Measurements from ENCODE around the gene APEX1. TPM values are rescaled to one million over a fixed set of nuclear protein-coding genes. Genes with fewer than 3 reads are reported as not detected.
A peak's percentile ranks its signal among the peaks of the same experiment; 100 is the strongest.
"Not testable (repeated sequence)": the region's sequence is repeated elsewhere in the genome, so short reads cannot be mapped to it uniquely, and the experiment has no call there.

Gene APEX1
- total RNA-seq, 2 experiments from 2014 or later, result 91.9 to 103 TPM

- H3K27me3 Mint-ChIP-seq, result no peaks in the 10 kb centered on the region
- DNase-seq, result no peak
- no peak overlapping the region for H3K4me3 Mint-ChIP-seq
- H3K4me1 Mint-ChIP-seq, result peaks cover 57% of the 10 kb centered on the region
- ChIA-PET POLR2A (interaction anchor here (1.0 to 5.8 kb wide), 8 partner anchors 9 to 144 kb away, joined by 3 to 66 read pairs (median 17); partner anchors contain the start of genes PARP2, PIP4P1 and PNP), CTCF (interaction anchor here (0.6 to 2.9 kb wide), 8 partner anchors 11 to 459 kb away, joined by 3 to 13 read pairs (median 3); partner anchors contain the start of genes APEX1, OSGEP, PARP2 and PNP)
- H3K27ac Mint-ChIP-seq, result peak overlapping the region; percentile 24
- no peaks in the 10 kb centered on the region for H3K9me3 Mint-ChIP-seq
- no peaks in the 10 kb centered on the region for H3K36me3 Mint-ChIP-seq (ENCODE audit: low read depth)
Observed at GRCh38 chr14:20487396-20487725, 32.3 kb downstream of the APEX1 start.

- ChIA-PET POLR2A (interaction anchor here (1.2 to 5.8 kb wide), 10 partner anchors 11 to 192 kb away, joined by 3 to 66 read pairs (median 10); partner anchors contain the start of genes APEX1, OSGEP, PIP4P1 and PNP), CTCF (interaction anchor here (0.8 to 1.4 kb wide), 7 partner anchors 7 to 124 kb away, joined by 3 to 5 read pairs (median 3); partner anchors contain the start of genes APEX1 and PIP4P1)
- peak overlapping the region; percentile 86 for H3K27ac Mint-ChIP-seq
- H3K9me3 Mint-ChIP-seq, result no peaks in the 10 kb centered on the region
- H3K27me3 Mint-ChIP-seq, result no peaks in the 10 kb centered on the region
- peak overlapping the region; percentile 29 for H3K4me3 Mint-ChIP-seq
- no peaks in the 10 kb centered on the region for H3K36me3 Mint-ChIP-seq (ENCODE audit: low read depth)
- DNase-seq, result peak; percentile 41
- H3K4me1 Mint-ChIP-seq, result peaks cover 67% of the 10 kb centered on the region
Observed at GRCh38 chr14:20489093-20489994, 34.3 kb downstream of the APEX1 start.

DNA sequence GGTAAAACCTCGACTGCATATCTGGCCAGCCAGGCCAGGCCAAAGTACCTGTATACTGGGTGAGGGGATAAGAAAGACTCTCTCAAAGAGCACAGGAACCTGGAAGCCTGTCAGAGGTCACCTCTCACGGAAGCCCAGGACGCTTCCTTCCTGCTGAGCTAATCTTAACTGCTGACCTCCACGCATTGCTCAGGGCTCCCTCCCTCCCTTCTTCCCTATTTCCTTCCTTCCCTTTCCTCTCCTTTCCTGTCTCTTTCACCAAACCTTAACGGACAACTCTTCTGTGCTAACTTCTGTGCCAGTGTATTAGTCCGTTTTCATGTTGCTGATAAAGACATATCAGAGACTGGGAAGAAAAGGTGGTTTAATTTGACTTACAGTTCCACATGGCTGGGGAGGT, 35.5 kb downstream of the APEX1 start:
- POLR2A ChIA-PET, result interaction anchor here (1.3 to 5.8 kb wide), 8 partner anchors 12 to 163 kb away, joined by 4 to 66 read pairs (median 20); partner anchors contain the start of genes APEX1, OSGEP, PIP4P1 and PNP
- H3K4me3 Mint-ChIP-seq, result no peak overlapping the region
- H3K36me3 Mint-ChIP-seq (ENCODE audit: low read depth), result no peaks in the 10 kb centered on the region
- CTCF ChIA-PET, result no interaction called here
- DNase-seq, result no peak
- H3K9me3 Mint-ChIP-seq, result no peaks in the 10 kb centered on the region
- H3K4me1 Mint-ChIP-seq, result peaks cover 75% of the 10 kb centered on the region
- H3K27me3 Mint-ChIP-seq, result no peaks in the 10 kb centered on the region
- H3K27ac Mint-ChIP-seq, result peak overlapping the region; percentile 86

- POLR2A ChIA-PET, result interaction anchor here (1.5 to 1.6 kb wide), 2 partner anchors 23 to 31 kb away, joined by 4 to 10 read pairs; partner anchors contain the start of genes PIP4P1 and PNP
- no peaks in the 10 kb centered on the region for H3K27me3 Mint-ChIP-seq
- CTCF ChIA-PET, result interaction anchor here (1.2 to 1.5 kb wide), 2 partner anchors 38 to 165 kb away, joined by 3 to 4 read pairs; no protein-coding TSS in a partner anchor
Observed at GRCh38 chr14:20492486-20492885, 37.5 kb downstream of the APEX1 start.

DNA sequence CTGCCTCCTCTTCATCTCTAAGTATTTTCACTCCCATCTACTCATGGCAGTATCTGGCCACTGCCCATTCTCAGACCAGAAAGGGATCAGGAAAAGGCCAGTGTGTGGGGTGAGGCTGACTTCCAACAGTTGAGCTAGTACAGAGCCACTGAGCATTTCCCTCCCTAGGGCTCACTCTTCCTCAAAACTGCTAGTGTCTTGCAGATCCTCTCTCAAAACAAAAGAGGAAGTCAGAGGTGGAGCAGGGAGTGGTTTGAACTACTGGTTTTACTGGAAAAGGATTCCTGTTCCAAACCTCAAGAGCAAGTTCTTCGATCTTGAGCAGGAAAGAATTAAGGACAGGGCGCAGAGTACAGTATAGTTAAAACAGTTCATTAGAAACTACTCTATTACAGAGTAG, 38.6 kb downstream of the APEX1 start:
- peaks cover 61% of the 10 kb centered on the region for H3K4me1 Mint-ChIP-seq
- ChIA-PET CTCF (no interaction called here), POLR2A (interaction anchor here (0.9 to 1.6 kb wide), 3 partner anchors 14 to 151 kb away, joined by 3 to 10 read pairs (median 3); partner anchors contain the start of genes PARP2 and PNP)
- DNase-seq, result no peak
- H3K27me3 Mint-ChIP-seq, result no peaks in the 10 kb centered on the region
- H3K9me3 Mint-ChIP-seq, result no peaks in the 10 kb centered on the region
- H3K36me3 Mint-ChIP-seq (ENCODE audit: low read depth), result no peaks in the 10 kb centered on the region
- H3K4me3 Mint-ChIP-seq, result no peak overlapping the region
- H3K27ac Mint-ChIP-seq, result no peak overlapping the region

More at GRCh38 chr14:20492486-20492885, 37.5 kb downstream of the APEX1 start:
- DNase-seq, result no peak
- no peaks in the 10 kb centered on the region for H3K9me3 Mint-ChIP-seq
- no peaks in the 10 kb centered on the region for H3K36me3 Mint-ChIP-seq (ENCODE audit: low read depth)
- H3K4me3 Mint-ChIP-seq, result no peak overlapping the region
- no peak overlapping the region for H3K27ac Mint-ChIP-seq
- H3K4me1 Mint-ChIP-seq, result peaks cover 70% of the 10 kb centered on the region

- no peaks in the 10 kb centered on the region for H3K27me3 Mint-ChIP-seq
- ChIA-PET POLR2A (interaction anchor here (0.8 kb wide), 1 partner anchor 25 kb away, joined by 5 read pairs; the partner anchor contains the start of gene PNP), CTCF (interaction anchor here (0.8 kb wide), 1 partner anchor 77 kb away, joined by 3 read pairs; no protein-coding TSS in a partner anchor)
- H3K4me3 Mint-ChIP-seq, result no peak overlapping the region
- no peaks in the 10 kb centered on the region for H3K9me3 Mint-ChIP-seq
- H3K36me3 Mint-ChIP-seq (ENCODE audit: low read depth), result no peaks in the 10 kb centered on the region
- H3K4me1 Mint-ChIP-seq, result peaks cover 54% of the 10 kb centered on the region
- H3K27ac Mint-ChIP-seq, result peak overlapping the region; percentile 50
- DNase-seq, result no peak
Observed at GRCh38 chr14:20494935-20495766, 40.1 kb downstream of the APEX1 start.

- H3K27ac Mint-ChIP-seq, result no peak overlapping the region
- DNase-seq, result no peak
- peaks cover 8% of the 10 kb centered on the region for H3K27me3 Mint-ChIP-seq
- no peaks in the 10 kb centered on the region for H3K36me3 Mint-ChIP-seq (ENCODE audit: low read depth)
- ChIA-PET POLR2A (no interaction called here), CTCF (interaction anchor here (0.8 kb wide), 1 partner anchor 11 kb away, joined by 3 read pairs; no protein-coding TSS in a partner anchor)
- peaks cover 29% of the 10 kb centered on the region for H3K4me1 Mint-ChIP-seq
- H3K9me3 Mint-ChIP-seq, result no peaks in the 10 kb centered on the region
- no peak overlapping the region for H3K4me3 Mint-ChIP-seq
Observed at GRCh38 chr14:20498622-20499021, 43.6 kb downstream of the APEX1 start.

GRCh38 chr14:20499108-20499507, 44.1 kb downstream of the APEX1 start:
- peaks cover 12% of the 10 kb centered on the region for H3K27me3 Mint-ChIP-seq
- POLR2A ChIA-PET, result no interaction called here
- DNase-seq, result no peak

DNA sequence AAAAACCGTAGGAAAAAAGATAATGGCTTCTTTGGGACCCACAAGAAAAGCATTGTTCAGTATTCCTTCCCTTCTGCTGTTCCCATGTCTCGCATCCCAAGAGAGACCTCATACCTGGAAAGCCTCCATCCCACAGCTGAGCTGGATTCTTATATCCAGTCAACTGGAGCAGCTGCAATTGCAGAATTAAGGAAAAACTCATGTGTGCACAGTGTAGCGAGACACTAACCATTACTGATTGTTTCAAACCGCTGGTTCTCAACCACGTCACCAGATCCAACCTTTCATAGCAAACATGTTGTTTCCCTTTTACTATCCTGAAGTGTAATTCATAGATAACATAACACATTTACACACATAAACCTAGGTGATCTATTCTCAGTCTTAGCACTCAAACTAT, 44.9 kb downstream of the APEX1 start:
- no peak overlapping the region for H3K27ac Mint-ChIP-seq
- ChIA-PET POLR2A (no interaction called here), CTCF (no interaction called here)
- peaks cover 14% of the 10 kb centered on the region for H3K27me3 Mint-ChIP-seq
- H3K4me1 Mint-ChIP-seq, result peaks cover 24% of the 10 kb centered on the region
- H3K36me3 Mint-ChIP-seq (ENCODE audit: low read depth), result no peaks in the 10 kb centered on the region
- H3K9me3 Mint-ChIP-seq, result no peaks in the 10 kb centered on the region
- no peak for DNase-seq
- H3K4me3 Mint-ChIP-seq, result no peak overlapping the region

More at GRCh38 chr14:20499108-20499507, 44.1 kb downstream of the APEX1 start:
- no peak overlapping the region for H3K27ac Mint-ChIP-seq
- H3K4me3 Mint-ChIP-seq, result no peak overlapping the region
- no peaks in the 10 kb centered on the region for H3K36me3 Mint-ChIP-seq (ENCODE audit: low read depth)
- H3K9me3 Mint-ChIP-seq, result no peaks in the 10 kb centered on the region
- H3K4me1 Mint-ChIP-seq, result peaks cover 29% of the 10 kb centered on the region
- CTCF ChIA-PET, result interaction anchor here (0.8 kb wide), 1 partner anchor 12 kb away, joined by 3 read pairs; no protein-coding TSS in a partner anchor

- CTCF ChIA-PET, result no interaction called here
- Mint-ChIP-seq H3K36me3 (ENCODE audit: low read depth) (no peaks in the 10 kb centered on the region), H3K4me3 (no peak overlapping the region), H3K9me3 (no peaks in the 10 kb centered on the region), H3K4me1 (peaks cover 11% of the 10 kb centered on the region), H3K27ac (no peak overlapping the region), H3K27me3 (peaks cover 15% of the 10 kb centered on the region)
- DNase-seq, result no peak
- POLR2A ChIA-PET, result no interaction called here
Observed at GRCh38 chr14:20501346-20501745, 46.3 kb downstream of the APEX1 start.

DNA sequence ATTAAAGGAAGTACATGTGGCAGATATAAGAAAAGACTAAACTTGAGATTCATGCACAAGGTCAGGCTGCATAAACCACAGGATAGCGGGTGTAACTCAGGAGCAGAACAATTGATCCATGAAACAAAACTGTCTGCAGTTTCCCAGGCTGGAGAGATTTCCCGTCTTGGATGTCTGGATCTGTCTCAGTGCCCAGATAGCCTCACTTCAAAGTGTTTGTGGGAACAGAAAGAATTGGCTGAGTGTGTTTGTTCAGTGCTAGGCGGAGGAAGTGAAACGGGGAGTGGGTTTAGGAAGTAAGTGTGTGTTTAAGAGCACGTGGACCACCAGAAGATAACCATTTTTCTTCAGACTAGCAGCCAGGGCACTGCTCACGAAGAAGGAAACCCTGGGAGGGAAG, 48.9 kb downstream of the APEX1 start:
- Mint-ChIP-seq H3K9me3 (no peaks in the 10 kb centered on the region), H3K27ac (no peak overlapping the region), H3K36me3 (ENCODE audit: low read depth) (no peaks in the 10 kb centered on the region), H3K4me3 (no peak overlapping the region), H3K27me3 (peaks cover 15% of the 10 kb centered on the region), H3K4me1 (peaks cover 8% of the 10 kb centered on the region)
- POLR2A ChIA-PET, result no interaction called here
- no peak for DNase-seq
- CTCF ChIA-PET, result no interaction called here

DNA sequence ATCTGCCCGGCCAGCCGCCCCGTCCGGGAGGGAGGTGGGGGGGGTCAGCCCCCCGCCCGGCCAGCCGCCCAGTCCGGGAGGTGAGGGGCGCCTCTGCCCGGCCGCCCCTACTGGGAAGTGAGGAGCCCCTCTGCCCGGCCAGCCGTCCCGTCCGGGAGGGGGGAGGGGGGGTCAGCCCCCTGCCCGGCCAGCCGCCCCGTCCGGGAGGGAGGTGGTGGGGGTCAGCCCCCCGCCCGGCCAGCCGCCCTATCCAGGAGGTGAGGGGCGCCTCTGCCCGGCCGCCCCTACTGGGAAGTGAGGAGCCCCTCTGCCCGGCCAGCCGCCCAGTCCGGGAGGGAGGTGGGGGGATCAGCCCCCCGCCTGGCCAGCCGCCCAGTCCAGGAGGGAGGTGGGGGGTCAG, 51.2 kb downstream of the APEX1 start:
- H3K27me3 Mint-ChIP-seq, result peaks cover 19% of the 10 kb centered on the region
- H3K9me3 Mint-ChIP-seq; POLR2A ChIA-PET; CTCF ChIA-PET; H3K36me3 Mint-ChIP-seq (ENCODE audit: low read depth); DNase-seq; H3K4me3 Mint-ChIP-seq; H3K27ac Mint-ChIP-seq; H3K4me1 Mint-ChIP-seq: not testable (repeated sequence)

Data from activated CD4-positive, alpha-beta memory T cell treated with anti-CD3 and anti-CD28 coated beads, Interleukin-2, amount 10 ng/mL, durations not matched to agents 7 days and 5 days (primary cell).